Skin epidermis (tissue), 12 donors: ENCODE measurements around the gene ACAA2.

ENCODE experiments used
- H3K27ac ChIP-seq, 21 experiments: fragments of 200-600 bp; sonication (generic) in 11 of 21; one replicate each; pipeline ENCODE4 v1.5.0; 2020; ENCODE audit warnings: mild to moderate bottlenecking in 3 of 21, inconsistent platforms in 2 of 21, moderate library complexity in 2 of 21
- H3K4me3 ChIP-seq, 7 experiments: fragments of 200-600 bp; sonication (generic) in 2 of 7; one replicate each; pipeline ENCODE4 v1.5.0; 2020; ENCODE audit warnings: inconsistent platforms in 2 of 7, mild to moderate bottlenecking in 2 of 7, moderate library complexity in 1 of 7

ACAA2 gene

DNA sequence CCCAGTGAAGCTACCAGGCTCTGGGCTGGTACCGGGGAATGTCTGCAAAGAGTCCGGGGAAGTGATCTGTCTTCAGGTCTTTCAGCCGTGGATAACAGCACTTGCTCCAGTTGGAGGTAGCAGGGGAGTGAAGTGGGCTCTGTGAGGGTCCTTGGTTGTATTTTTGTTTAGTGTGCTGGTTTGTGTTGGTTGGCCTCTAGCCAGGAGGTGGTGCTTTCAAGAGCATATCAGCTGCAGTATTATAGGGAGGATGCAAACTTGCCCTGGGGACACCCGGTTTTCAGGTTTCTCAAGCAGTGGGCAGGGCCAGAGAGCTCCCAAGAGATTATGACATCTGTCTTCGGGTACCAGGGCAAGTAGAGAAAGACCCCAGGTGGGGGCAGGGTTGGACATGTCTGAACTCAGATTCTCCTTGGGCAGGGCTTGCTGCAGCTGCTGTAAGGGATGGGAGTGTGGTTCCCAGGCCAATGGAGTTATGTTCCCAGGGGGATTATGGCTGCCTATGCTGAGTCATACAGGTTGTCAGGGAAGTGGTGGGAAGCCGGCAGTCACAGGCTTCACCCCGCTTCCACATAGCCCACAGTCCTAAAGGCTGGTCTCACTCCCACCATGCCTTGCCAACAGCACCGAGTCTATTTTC, 34.4 kb downstream of the ACAA2 start:
- Histone ChIP-seq H3K4me3 (no peak overlapping the region), H3K27ac (no peak overlapping the region)

DNA sequence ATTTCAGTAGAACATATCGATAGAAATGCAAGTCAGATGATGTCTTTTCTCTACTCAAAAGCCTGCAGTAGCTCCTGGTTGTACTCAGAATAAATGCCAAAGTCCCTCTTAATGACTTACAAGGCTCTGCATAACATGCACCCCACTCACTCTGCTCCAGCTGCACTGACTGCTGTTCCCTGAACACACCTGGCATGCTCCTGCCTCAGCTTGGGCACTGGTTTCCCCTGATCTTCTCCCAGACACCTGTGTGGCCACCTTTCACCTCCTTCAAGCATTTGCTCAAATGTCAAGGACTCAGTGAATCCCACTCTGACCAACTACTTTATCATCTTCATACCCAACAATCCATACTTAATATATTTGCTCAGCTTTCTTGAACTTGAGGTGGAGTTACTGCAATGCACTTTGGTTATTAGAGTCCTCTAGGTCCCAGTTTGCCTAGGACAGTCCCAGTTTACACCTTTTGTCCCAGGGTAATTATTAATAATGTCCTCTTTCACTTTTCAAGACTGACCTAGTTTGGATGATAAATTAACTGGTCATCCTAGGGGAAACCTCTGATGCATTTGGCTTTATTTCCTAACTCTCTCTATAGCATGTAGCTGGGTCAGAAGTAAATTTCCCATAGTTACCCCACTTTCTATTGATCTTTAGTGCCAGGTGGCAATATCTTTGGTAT, 44.1 kb downstream of the ACAA2 start:
- H3K4me3 ChIP-seq, result no peak overlapping the region
- H3K27ac ChIP-seq, result no peak overlapping the region

DNA sequence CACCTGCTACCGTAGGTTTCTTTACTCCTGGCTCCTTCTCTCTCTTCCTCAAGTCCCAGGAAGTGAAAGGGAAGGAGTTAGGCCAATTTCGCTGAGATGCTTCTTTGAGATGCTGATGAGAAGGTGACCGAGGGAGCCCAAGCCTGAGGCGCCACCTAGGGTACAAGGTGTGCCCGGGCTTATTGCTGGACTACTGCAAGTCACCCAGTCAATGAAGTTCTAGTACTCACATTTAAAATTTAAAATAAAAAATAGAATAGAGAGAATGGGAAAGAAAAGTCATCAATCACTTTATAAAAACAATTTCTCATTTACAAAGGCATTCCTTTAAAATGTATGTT, 45.3 kb downstream of the ACAA2 start:
- H3K27ac ChIP-seq, result no peak overlapping the region
- H3K4me3 ChIP-seq, result no peak overlapping the region

DNA sequence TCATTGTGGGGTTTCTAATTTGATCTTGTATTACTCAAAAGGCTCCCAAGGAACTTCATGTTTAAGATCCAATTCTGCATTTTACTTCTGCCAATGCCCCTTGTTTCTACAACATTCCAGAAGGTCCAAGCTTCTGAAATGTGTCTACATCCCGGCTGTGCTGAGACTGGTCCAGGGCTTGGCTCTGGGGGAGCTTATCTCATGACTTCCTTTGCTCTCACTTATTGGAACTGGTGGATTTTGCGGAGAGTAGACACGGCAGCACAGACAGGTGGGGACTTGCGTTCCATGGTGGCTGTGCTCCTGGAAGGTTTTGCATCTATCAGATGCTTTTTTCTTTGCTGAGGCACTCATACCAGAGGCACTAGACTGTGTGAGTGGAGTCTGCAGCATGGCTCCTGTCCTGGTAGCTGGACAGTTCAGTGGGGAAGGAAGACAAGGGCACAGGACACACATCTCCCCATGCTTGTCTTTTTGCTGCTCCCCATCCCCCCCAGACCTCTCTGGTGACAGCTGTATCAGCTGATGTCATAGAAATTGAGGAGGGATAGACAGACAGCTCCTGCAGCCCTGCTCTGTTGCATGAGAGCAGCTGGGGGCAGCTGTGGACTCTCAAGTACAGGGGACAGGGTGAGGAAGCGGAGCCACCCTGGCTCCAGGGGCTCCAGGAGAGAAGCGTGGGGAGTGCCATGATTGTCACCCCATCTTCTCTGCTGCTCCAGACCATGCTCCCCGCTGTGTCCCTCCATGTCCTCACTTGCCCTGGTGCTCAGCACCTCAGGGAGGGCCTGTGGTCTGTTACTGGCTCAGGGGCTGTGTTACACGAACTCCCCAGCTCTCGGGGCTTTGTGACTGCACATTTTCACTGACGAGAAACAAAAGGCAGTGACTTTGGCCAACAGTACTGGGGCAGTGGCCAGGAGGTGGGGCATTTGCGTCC, 46.0 kb downstream of the ACAA2 start:
- no peak overlapping the region for H3K27ac ChIP-seq
- H3K4me3 ChIP-seq, result no peak overlapping the region

DNA sequence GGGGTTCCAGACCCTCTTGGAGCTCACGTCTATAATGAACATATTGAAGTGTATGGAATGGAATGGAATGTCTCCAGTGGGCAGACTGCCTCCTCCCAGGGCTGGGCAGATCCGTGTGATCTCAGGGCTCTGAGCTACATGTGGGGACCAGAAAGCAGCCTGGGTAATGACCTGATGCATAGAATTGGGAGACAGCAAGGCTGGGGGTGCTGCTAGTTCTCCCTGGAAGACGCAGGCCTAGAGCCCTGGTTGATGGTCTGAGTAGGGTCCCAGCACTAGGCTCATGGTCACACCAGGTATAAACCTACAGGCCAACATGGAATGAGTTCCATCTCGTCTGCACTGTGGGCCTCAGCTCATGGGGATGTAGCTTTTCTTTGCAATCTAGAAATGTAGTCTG, 46.7 kb downstream of the ACAA2 start:
- no peak overlapping the region for H3K4me3 ChIP-seq
- H3K27ac ChIP-seq, result no peak overlapping the region

DNA sequence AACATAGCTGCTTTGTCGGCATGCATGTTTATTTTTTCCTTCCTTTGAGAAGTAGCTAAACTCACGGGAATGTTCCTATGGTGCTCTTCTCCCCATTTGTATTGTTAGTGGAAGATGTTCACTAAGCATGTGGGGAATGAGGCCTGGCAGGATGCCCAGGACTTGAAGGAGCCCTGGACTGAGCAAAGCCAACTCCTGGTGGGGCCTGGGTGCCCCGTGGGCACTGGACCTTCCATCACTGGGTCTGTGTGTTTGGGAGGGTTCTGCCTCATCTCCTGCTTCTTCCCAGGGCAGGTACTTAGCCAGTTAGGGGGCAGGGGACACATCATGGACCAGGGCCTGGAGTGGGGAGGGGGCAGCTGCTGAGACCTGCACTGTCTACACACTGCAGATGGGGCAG, 49.3 kb downstream of the ACAA2 start:
- H3K27ac ChIP-seq, result no peak overlapping the region
- H3K4me3 ChIP-seq, result no peak overlapping the region

GRCh38 chr18:49763590-49763989, 49.7 kb downstream of the ACAA2 start:
- Histone ChIP-seq H3K27ac (no peak overlapping the region), H3K4me3 (no peak overlapping the region)

- Histone ChIP-seq H3K4me3 (no peak overlapping the region), H3K27ac (no peak overlapping the region)
Observed at GRCh38 chr18:49762191-49763077, 50.9 kb downstream of the ACAA2 start.

- H3K4me3 ChIP-seq, result no peak overlapping the region
- H3K27ac ChIP-seq, result no peak overlapping the region
Observed at GRCh38 chr18:49761771-49762170, 51.6 kb downstream of the ACAA2 start.

DNA sequence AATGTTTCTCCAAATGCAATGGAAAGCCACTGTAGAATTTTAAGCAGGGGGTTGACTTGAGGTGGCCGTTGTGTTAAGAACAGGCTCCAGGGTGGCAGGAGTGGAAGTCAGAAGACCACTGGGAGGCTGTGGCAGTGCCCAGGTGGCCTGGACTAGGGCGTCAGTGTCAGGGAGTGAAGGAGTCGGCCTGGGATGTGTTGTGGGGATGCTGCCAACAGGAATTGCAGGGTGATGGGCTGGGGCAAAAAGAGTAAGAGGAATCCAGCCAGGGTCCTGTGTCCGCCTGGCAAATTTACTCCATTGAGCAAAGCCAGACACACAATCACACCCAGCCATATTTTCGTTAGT, 55.1 kb downstream of the ACAA2 start:
- H3K4me3 ChIP-seq, result no peak overlapping the region
- no peak overlapping the region for H3K27ac ChIP-seq

DNA sequence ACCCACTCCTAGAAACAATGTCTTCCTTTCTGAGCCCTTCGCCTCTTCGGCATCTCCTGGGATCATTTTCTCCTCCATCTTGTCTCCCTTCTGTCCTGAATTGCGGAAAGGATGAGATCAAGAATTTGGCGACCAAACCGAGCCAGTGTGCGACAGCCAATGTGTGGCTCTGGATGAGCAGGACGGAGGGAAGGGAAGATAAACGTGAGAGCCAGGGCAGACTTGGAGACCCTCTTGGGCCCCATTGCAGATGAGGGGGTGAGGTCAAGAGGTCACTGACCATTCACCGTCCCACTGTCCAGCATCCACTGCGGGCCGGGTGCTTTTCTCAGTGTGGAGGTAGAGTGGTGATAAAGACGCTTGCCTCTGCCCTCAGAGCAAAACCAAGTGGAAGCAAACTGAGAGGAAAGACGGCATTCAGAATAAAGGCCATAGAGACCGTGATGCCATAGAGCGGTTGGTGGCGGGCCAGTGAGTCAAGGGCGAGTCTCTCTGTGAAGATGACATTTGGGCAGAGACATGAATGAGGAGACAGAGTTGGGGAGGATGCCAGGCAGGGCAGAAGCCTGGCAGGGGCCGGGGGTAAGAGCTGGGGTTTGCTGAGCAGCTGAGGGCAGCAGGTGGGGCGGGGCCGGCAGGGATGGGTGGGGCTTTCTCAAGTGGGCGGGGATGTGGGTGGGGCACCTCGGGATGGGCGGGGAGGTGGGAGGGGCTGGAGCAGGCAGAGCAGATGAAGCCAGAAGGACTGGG, 55.6 kb downstream of the ACAA2 start:
- H3K27ac ChIP-seq, result no peak overlapping the region
- no peak overlapping the region for H3K4me3 ChIP-seq

- no peak overlapping the region for H3K4me3 ChIP-seq
- no peak overlapping the region for H3K27ac ChIP-seq
Observed at GRCh38 chr18:49756671-49757362, 56.5 kb downstream of the ACAA2 start.

DNA sequence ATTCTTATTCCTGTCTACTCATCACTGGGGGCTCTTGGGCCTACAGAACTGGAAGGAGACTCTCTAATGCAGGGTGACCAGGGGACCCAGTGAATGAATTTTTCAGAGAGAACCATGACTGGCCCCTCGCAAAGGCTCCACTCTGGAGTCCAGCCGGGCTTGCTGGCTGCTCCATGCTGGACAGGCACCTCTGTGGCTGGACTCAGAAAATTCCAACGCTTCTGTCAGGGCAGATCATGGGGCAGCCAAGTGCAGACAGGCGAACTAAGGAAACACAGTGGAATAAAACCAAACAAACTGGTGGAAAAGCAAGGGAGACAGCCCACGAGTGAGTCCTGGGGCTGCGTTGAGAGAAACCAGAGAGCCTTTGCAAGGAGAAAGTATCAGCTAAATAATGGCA, 57.2 kb downstream of the ACAA2 start:
- Histone ChIP-seq H3K4me3 (no peak overlapping the region), H3K27ac (no peak overlapping the region)

- Histone ChIP-seq H3K27ac (no peak overlapping the region), H3K4me3 (no peak overlapping the region)
Observed at GRCh38 chr18:49755489-49755888, 57.8 kb downstream of the ACAA2 start.

DNA sequence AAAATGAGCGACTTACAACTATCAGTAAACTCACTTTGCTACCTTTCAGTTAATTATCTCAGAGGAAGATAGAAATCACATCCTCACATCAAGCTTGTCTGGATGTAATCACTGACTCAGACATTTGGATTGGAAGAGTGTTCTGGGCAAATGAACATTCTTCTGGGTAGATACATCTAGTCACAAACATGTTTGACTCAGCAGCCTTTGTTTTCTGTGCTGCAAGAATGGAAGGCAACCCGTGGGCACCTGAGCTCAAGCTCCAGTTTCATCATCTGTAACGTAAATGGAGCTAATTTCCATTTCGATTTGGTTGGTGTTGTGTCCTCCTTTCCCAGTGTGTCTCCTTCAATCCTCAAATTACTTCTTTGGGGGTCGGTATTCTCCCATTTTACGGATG, 58.5 kb downstream of the ACAA2 start:
- Histone ChIP-seq H3K27ac (no peak overlapping the region), H3K4me3 (no peak overlapping the region)

DNA sequence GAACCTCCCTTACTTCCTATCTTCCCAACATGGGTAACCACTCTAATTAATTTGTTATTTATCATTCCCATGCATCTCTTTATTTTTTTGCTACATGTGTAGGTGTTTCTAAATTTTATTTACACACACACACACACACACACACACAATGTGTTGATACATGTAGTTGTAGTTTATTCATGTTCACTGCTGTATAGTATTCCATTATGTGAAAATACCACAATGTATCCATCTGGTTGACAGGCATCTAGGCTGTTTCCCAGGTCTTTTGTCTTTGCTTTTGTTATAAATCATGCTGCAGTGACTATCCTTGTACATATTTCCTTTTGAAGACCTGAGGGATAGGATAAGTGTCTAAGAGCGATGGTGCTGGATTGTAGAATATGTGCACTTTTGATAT, 59.7 kb downstream of the ACAA2 start:
- no peak overlapping the region for H3K27ac ChIP-seq
- no peak overlapping the region for H3K4me3 ChIP-seq

DNA sequence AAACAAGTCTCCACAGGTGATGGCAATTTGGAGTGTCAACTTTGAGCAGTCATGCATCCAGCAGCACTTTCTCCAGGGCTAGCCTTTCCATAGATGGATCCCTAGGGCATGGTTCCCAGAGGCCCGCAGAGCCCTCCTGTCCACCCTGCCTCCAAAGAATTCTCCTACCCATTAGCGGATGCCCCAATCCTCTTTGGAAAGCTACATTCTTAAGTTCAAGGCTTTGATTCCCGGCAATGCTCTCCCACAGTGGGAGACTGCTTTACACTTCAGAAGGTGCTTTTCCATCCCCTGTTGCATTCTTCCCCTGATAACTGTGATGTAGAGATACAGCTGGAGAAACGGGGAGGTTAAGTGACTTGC, 61.3 kb downstream of the ACAA2 start:
- H3K27ac ChIP-seq, result no peak overlapping the region

DNA sequence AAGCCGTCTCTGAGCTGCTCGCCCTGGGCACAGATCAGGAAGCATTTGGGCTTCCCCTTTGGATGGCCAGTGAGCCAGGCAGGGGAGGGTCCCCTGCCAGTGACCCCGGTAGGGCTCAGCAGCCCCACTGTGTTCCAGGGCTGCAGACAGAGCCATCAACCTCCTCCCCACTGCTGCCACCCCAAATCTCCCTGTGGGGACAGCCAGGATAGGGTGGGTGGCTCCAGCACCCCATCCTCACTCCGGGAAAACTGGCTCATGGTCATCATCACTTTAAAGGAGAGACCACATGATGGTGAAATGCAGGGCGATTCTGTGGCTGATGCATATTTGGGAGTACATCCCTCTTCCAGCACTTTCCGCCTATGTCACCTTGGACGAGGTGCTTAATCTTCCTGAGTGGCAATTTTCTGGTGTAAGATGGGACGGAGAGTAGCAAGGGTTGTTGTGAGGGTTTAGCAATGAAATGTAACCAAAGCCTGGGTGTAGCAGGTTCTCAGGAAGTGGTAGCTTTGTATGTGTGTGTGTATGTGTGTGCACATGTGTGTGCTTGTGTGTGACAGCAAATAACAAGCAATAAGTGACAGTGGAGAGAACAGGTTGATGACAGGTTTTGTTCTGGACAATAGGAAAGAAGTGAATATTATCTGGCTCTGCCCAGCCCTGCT, 61.8 kb downstream of the ACAA2 start:
- no peak overlapping the region for H3K27ac ChIP-seq
- no peak overlapping the region for H3K4me3 ChIP-seq

More for the DNA sequence above, 61.3 kb downstream of the ACAA2 start:
- H3K4me3 ChIP-seq, result no peak overlapping the region
